A549 treated with Hydrocortisone at 1 μM for 4 hours (cell line): ENCODE measurements around the gene TAF7. TPM values are rescaled to one million over a fixed set of nuclear protein-coding genes. Genes with fewer than 3 reads are reported as not detected.

Experiments
- total RNA-seq: library from RNA; stranded (reverse); fragments of 200-300 nt; extraction: Qiagen RNA extraction; gene quantifications from 5 replicates; pipeline ENCODE4 v1.2.3, GENCODE V29; 2022

TAF7 gene, protein sequence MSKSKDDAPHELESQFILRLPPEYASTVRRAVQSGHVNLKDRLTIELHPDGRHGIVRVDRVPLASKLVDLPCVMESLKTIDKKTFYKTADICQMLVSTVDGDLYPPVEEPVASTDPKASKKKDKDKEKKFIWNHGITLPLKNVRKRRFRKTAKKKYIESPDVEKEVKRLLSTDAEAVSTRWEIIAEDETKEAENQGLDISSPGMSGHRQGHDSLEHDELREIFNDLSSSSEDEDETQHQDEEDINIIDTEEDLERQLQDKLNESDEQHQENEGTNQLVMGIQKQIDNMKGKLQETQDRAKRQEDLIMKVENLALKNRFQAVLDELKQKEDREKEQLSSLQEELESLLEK
- total RNA-seq = 60.4 to 85.3 TPM (median 69.6 TPM) in 5 replicates

DNA sequence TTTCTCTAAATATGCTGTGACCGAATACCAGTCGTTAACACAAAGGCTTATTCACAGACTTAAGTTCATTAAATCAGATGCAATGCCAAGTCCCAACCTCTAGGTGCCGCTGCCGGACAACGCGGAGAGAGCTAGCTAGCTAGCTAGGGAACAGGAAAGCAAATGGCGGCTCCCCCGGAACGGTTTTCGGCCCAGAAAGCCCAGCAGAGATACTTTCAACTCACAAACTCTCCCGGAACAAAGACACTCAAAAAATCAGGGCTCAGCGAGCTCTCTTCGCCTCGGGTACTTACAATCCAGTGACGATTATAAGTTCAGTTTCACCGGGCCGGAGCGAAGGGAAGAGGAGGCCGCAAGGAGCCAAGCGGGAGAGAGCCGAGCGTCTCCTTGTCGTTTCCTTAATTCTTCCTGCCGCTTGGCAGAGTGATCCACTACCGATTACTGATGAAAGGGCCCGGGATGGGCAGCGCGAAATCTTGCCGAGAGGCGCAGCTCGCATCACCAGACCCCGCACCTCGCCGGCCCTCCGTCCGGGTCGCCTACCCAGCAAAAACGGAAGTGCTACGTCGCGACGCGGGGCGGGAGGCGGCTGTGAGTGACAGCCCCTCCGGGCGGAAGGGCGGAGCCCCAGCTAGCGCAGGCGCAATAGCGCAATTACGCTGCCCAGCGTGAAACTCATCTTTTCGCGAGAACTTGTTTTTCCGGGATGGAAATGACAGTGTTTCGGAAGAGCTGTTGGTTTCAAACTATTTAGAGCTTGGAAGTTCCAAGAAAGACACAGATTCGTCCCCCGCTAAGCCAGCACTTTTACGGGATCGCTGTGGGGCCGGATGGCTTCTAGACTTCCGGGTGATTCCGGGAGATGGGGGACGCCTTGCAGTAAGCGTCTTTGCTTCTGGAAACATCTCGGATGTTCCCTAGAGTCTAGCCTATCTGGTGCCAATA, at the start of gene TAF7:
TAF7 (minus strand) TSS at position 560 of the 945 bp plus-strand sequence. CDS start 740 bp downstream, outside the sequence.

DNA sequence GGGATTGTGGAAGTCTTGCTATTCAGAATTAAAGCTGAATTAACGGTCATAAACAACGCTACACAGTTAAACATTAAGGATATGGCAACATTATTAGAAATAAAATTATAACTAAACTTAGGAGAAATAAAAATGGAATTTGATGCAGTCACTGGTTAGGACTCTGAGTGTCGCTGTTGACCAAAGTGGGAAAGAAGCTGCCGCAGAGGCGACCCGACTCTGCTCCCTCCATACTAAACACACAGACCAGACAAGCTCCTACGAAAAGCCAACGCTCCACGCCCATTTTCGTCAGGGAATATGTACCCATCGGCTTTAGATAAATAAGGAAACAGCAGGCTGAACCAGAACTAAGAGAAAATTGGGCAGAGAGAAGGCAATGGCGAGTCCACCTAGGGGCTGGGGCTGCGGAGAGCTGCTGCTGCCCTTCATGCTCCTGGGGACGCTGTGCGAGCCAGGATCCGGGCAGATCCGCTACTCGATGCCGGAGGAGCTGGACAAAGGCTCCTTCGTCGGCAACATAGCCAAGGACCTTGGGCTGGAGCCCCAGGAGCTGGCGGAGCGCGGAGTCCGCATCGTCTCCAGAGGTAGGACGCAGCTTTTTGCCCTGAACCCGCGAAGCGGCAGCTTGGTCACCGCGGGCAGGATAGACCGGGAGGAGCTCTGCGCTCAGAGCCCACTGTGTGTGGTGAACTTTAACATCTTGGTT, 43.5 kb upstream of the TAF7 start, which contains the start of gene PCDHGA5:
PCDHGA5 (plus strand) TSS at position 211 of the 709 bp plus-strand sequence; CDS start at position 380, 169 bp downstream.

DNA sequence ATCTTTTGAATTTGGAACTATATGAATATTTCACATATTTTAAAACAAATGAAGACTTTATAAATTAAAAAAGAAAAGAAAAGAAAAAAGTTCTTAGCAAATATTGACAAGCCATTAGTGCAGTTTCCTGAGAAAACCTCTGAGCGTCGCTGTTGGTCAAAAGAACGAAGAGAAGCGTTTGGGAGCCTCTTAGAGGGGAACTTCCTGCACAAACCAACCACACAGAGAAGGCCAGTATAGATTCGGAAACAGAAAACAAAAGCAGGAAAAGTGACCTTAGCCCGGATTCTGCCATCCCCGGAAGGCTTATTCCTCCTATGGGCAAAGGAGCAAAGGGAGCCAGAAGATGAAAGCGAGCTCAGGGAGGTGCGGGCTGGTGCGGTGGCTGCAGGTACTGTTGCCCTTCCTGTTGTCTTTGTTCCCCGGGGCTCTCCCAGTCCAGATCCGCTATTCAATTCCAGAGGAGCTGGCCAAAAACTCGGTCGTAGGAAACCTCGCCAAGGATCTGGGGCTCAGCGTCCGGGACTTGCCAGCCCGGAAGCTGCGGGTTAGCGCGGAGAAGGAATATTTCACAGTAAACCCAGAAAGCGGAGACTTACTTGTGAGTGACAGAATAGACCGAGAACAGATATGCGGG, 39.3 kb upstream of the TAF7 start, which contains the start of gene PCDHGB2:
PCDHGB2 (plus strand) TSS at position 205 of the 637 bp plus-strand sequence; CDS start at position 347, 142 bp downstream.

DNA sequence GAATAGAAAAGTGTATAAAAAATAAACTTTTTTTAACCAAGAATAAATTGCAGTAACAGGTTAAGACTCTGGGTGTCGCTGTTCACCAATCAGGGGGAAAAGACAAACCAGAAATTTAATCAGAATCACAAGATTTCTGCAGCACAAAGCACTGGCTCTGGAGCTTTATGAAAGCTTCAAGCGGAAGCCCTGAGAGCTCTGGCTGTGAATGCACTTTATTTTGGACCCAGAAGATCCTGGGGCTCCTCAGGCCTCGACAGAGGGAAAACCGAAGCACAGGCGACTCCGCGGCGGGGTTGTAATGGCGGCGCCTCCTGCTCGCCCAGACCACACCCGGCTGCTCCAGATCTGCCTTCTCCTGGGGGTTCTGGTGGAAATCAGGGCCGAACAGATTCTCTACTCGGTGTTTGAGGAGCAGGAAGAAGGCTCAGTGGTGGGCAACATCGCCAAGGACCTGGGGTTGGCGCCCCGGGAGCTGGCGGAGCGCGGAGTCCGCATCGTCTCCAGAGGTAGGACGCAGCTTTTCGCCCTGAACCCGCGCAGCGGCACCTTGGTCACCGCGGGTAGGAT, 34.4 kb upstream of the TAF7 start, which contains the start of gene PCDHGA4:
PCDHGA4 (plus strand) TSS at position 122 of the 570 bp plus-strand sequence; CDS start at position 209, 87 bp downstream.

DNA sequence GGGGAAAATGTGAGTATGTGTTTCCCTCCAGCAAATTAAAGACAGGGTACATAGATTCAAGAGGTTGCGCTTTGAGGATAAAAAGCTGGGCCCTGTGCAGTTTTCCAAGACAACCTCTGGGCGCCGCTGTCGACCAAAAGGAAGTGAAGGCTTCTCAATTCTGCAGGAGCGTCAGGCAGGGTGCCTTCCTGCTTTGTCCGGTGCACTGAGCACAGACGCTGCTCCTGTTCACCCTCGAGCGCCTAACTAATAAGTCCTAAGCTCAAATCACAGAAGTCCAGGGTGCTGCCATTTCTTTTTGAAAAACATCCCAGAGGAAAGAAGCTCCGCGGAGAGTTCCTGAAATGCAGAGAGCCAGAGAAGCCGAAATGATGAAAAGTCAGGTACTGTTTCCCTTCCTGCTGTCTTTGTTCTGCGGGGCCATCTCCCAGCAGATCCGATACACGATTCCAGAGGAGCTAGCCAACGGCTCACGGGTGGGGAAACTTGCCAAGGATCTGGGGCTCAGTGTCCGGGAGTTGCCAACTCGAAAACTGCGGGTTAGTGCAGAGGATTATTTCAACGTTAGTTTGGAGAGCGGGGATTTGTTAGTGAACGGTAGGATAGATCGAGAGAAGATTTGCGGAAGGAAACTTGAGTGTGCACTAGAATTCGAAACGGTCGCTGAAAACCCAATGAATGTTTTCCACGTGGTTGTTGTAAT, 29.5 kb upstream of the TAF7 start, which contains the start of gene PCDHGB1:
PCDHGB1 (plus strand) TSS at position 183 of the 703 bp plus-strand sequence; CDS start at position 345, 162 bp downstream.

DNA sequence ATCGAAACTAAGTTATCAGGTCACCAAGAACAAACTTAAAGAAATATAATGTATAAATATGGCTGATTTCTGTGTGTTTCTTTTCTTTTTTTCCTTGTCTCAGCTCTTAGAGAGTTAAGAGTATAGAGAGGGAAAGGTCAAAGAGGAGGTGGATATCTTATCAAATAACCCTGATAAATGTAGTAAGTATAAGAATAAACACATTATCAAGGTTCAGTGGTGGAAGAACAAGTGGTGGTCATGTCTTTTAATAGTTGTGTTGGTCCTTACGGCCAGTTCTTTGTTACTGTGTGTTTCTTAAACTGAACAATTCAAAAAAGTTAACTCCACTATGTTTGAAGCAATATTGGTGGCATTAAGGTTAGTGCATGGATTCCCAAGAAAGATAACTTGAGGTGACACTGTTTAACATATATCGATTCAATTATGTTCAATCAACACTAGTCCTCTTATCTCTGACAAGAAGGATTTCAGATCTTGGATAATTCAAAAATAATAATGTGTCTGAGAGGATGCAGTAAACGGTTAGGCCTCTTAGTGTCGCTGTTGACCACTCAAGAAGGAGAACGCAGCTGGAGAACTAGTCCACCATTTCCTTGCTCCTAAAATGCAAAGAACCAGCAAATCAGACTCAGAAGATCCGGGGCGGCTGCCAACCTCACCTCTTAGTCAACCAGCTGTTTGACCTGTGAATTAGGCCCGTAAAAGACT, 22.8 kb upstream of the TAF7 start, which contains the start of gene PCDHGA3:
PCDHGA3 (plus strand) TSS at position 588 of the 711 bp plus-strand sequence. CDS start 205 bp downstream, outside the sequence.

DNA sequence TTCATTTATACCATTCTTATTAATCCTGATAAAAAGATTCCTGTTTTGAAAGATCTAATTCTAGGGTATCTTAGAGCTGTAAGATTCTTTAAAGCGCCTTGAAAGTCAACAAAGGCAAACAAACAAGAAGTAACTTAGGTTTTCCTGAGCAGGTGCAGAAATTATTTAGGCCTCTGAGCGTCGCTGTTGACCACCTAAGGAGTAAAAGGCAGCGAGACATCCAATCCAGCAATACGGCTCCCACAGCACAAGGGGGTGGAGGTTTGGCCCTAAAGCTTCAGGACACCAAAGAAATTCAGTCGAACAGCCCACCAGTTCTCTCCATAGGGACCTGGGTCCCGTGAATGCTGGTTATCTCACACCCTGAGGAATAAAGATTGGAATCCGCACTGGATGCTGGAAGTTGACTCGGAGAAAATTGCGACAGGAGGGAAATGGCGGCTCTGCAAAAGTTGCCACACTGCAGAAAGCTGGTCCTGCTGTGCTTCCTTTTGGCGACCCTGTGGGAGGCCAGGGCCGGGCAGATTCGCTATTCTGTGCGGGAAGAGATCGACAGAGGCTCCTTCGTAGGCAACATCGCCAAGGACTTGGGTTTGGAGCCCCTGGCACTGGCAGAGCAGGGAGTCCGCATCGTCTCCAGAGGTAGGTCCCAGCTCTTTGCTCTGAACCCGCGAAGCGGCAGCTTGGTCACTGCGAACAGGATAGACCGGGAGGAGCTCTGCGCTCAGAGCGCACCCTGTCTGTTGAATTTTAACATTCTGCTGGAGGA, 18.1 kb upstream of the TAF7 start, which contains the start of gene PCDHGA2:
PCDHGA2 (plus strand) TSS at position 223 of the 769 bp plus-strand sequence.

DNA sequence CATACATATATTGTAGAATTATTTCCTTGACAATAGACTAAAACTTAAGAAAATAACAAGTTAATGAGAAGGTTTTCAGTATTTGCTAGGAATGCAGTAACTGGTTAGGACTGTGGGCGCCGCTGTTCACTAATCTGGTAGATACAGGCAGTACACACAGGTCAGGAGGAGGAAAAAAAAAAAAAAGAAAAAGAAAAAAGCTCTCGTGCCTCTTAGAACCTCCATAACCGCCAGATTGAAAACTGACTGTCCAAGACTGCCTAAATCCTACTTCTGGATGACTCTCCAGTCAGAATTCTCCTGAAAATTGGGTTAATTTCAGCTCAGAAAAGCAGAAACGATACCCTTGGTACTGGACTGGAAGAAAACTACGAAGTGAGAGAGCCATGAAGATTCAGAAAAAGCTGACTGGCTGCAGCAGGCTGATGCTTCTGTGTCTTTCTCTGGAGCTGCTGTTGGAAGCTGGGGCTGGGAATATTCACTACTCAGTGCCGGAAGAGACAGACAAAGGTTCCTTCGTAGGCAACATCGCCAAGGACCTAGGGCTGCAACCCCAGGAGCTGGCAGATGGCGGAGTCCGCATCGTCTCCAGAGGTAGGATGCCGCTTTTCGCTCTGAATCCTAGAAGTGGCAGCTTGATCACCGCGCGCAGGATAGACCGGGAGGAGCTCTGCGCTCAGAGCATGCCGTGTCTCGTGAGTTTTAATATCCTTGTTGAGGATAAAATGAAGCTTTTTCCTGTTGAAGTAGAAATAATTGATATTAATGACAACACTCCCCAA, 9.9 kb upstream of the TAF7 start, which contains the start of gene PCDHGA1:
PCDHGA1 (plus strand) TSS at position 216 of the 782 bp plus-strand sequence.

DNA sequence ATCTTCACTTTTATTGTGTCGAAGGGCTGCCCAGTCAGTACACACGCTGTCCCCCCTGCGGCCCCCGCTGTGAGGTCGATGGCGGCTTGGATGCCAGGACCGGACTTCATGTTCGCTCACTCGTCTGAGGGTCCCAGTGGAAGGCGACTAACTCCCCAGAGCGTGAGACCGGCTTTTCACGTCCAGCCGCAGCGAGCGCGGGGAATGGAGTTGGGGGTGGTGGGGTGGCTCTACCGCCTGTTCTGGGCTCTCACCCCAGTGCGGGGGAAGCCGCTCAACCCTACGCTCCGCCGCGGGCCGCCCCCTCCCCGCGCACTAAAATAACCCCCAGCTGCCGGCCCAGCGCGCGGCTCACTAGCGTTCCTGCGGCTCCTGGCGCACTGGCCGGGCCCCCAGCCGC, 16.8 kb downstream of the TAF7 start, which contains the start of gene SLC25A2:
SLC25A2 (minus strand) TSS at position 294 of the 400 bp plus-strand sequence; CDS start at position 110, 184 bp downstream.

Other genes with a start within 250 kb of the TAF7 start
- gene PCDHB2, start 226.2 kb downstream of the TAF7 start, total RNA-seq = 3.1 to 3.9 TPM (median 3.4 TPM) in 5 replicates
- 0.03 to 0.07 TPM in 2 of 5 replicates, not detected in the others for gene PCDHB3, start 220.3 kb downstream of the TAF7 start, total RNA-seq
- 0.06 to 0.10 TPM (median 0.07 TPM) in 3 of 5 replicates, not detected in the others for gene PCDHB4, start 199.0 kb downstream of the TAF7 start, total RNA-seq
- gene PCDHB5, start 185.6 kb downstream of the TAF7 start, total RNA-seq = 1.1 to 1.8 TPM (median 1.6 TPM) in 5 replicates
- 0.84 to 1.1 TPM (median 1.0 TPM) in 5 replicates for gene PCDHB6, start 170.7 kb downstream of the TAF7 start, total RNA-seq
- not detected in 5 replicates for gene PCDHB7, start 148.1 kb downstream of the TAF7 start, total RNA-seq
- 0.13 to 0.36 TPM (median 0.30 TPM) in 5 replicates for gene PCDHB8, start 143.0 kb downstream of the TAF7 start, total RNA-seq
- gene PCDHB16, start 138.4 kb downstream of the TAF7 start, total RNA-seq = 0.05 to 0.08 TPM (median 0.05 TPM) in 4 of 5 replicates, not detected in the other
- 0.03 TPM in 1 of 5 replicates, not detected in the others for gene PCDHB9, start 133.6 kb downstream of the TAF7 start, total RNA-seq
- gene PCDHB10, start 128.4 kb downstream of the TAF7 start, total RNA-seq = 0.03 to 0.06 TPM (median 0.05 TPM) in 3 of 5 replicates, not detected in the others
- gene PCDHB11, start 121.2 kb downstream of the TAF7 start, total RNA-seq = 0.03 to 0.08 TPM (median 0.06 TPM) in 5 replicates
- 0.06 TPM in 1 of 5 replicates, not detected in the others for gene PCDHB12, start 112.1 kb downstream of the TAF7 start, total RNA-seq
- 0.06 to 0.09 TPM (median 0.09 TPM) in 4 of 5 replicates, not detected in the other for gene PCDHB13, start 106.9 kb downstream of the TAF7 start, total RNA-seq
- gene PCDHB14, start 97.4 kb downstream of the TAF7 start, total RNA-seq = 0.06 to 0.10 TPM (median 0.08 TPM) in 5 replicates
- gene PCDHB15, start 75.4 kb downstream of the TAF7 start, total RNA-seq = 0.03 to 0.14 TPM (median 0.06 TPM) in 5 replicates
- gene SLC25A2, start 16.7 kb downstream of the TAF7 start, total RNA-seq = not detected in 5 replicates
- 0.22 to 0.38 TPM (median 0.31 TPM) in 5 replicates for gene PCDHGA1, start 9.7 kb upstream of the TAF7 start, total RNA-seq
- gene PCDHGA2, start 18.0 kb upstream of the TAF7 start, total RNA-seq = 0.54 to 0.91 TPM (median 0.62 TPM) in 5 replicates
- not detected in 5 replicates for gene PCDHGA3, start 23.0 kb upstream of the TAF7 start, total RNA-seq
- 1.3 to 2.2 TPM (median 1.6 TPM) in 5 replicates for gene PCDHGB1, start 29.3 kb upstream of the TAF7 start, total RNA-seq
- 0.06 to 0.16 TPM (median 0.12 TPM) in 4 of 5 replicates, not detected in the other for gene PCDHGA4, start 34.2 kb upstream of the TAF7 start, total RNA-seq
- gene PCDHGB2, start 39.2 kb upstream of the TAF7 start, total RNA-seq = 0.05 to 0.13 TPM (median 0.11 TPM) in 4 of 5 replicates, not detected in the other
- gene PCDHGA5, start 43.4 kb upstream of the TAF7 start, total RNA-seq = 0.10 to 0.23 TPM (median 0.13 TPM) in 5 replicates
- 0.20 to 0.25 TPM (median 0.21 TPM) in 5 replicates for gene PCDHGB3, start 49.5 kb upstream of the TAF7 start, total RNA-seq
- 0.14 to 0.26 TPM (median 0.20 TPM) in 5 replicates for gene PCDHGA6, start 53.1 kb upstream of the TAF7 start, total RNA-seq
- gene PCDHGA7, start 62.0 kb upstream of the TAF7 start, total RNA-seq = 0.57 to 1.2 TPM (median 0.76 TPM) in 5 replicates
- gene PCDHGB4, start 66.9 kb upstream of the TAF7 start, total RNA-seq = 0.56 to 1.1 TPM (median 0.85 TPM) in 5 replicates
- 0.02 to 0.05 TPM (median 0.05 TPM) in 3 of 5 replicates, not detected in the others for gene PCDHGA8, start 71.8 kb upstream of the TAF7 start, total RNA-seq
- 2.0 to 2.6 TPM (median 2.3 TPM) in 5 replicates for gene PCDHGB5, start 77.2 kb upstream of the TAF7 start, total RNA-seq
- 0.05 to 0.07 TPM (median 0.07 TPM) in 4 of 5 replicates, not detected in the other for gene PCDHGA9, start 82.0 kb upstream of the TAF7 start, total RNA-seq
- 0.05 to 0.18 TPM (median 0.10 TPM) in 5 replicates for gene PCDHGB6, start 87.2 kb upstream of the TAF7 start, total RNA-seq
- gene PCDHGA10, start 92.2 kb upstream of the TAF7 start, total RNA-seq = 0.02 to 0.03 TPM (median 0.02 TPM) in 3 of 5 replicates, not detected in the others
- gene PCDHGB7, start 96.9 kb upstream of the TAF7 start, total RNA-seq = 0.02 to 0.08 TPM (median 0.07 TPM) in 5 replicates
- 0.02 to 0.06 TPM (median 0.02 TPM) in 3 of 5 replicates, not detected in the others for gene PCDHGA11, start 100.3 kb upstream of the TAF7 start, total RNA-seq
- gene PCDHGA12, start 109.7 kb upstream of the TAF7 start, total RNA-seq = 0.03 TPM in 2 of 5 replicates, not detected in the others
- gene PCDHGC3, start 155.2 kb upstream of the TAF7 start, total RNA-seq = 5.3 to 6.9 TPM (median 6.2 TPM) in 5 replicates
- gene PCDHGC4, start 164.2 kb upstream of the TAF7 start, total RNA-seq = not detected in 5 replicates
- gene PCDHGC5, start 168.3 kb upstream of the TAF7 start, total RNA-seq = 0.02 TPM in 1 of 5 replicates, not detected in the others